Suprapubic skin (tissue), 4 donors: Measurements from ENCODE around the gene TIMM13. TPM values are rescaled to one million over a fixed set of nuclear protein-coding genes. Genes with fewer than 3 reads are reported as not detected.
"Not testable (repeated sequence)": the region's sequence is repeated elsewhere in the genome, so short reads cannot be mapped to it uniquely, and the experiment has no call there.

Experiments used
- DNase-seq, 2 donors: peaks; one replicate each; pipeline ENCODE4 v3.0.0-alpha.2; 2019; ENCODE audit warnings: low spot score in 2 of 2
- H3K27ac ChIP-seq: fragments of 200-600 bp; sonication (generic); one replicate; pipeline ENCODE4 v1.5.1; 2019
- H3K27me3 ChIP-seq: fragments of 200-600 bp; sonication (generic); one replicate; pipeline ENCODE4 v1.5.1; 2019
- H3K36me3 ChIP-seq: fragments of 200-600 bp; sonication (generic); one replicate; pipeline ENCODE4 v1.5.1; 2019
- H3K4me1 ChIP-seq: fragments of 200-600 bp; sonication (generic); one replicate; pipeline ENCODE4 v1.5.1; 2019
- H3K4me3 ChIP-seq: fragments of 200-600 bp; sonication (generic); one replicate; pipeline ENCODE4 v1.5.1; 2019; ENCODE audit warnings: mild to moderate bottlenecking
- H3K9me3 ChIP-seq: fragments of 200-600 bp; sonication (generic); one replicate; pipeline ENCODE4 v1.5.1; 2019
- CTCF ChIP-seq, 2 donors: fragments of 200-600 bp in 1 of 2; fragments of 450-650 bp in 1 of 2; sonication (generic) in 1 of 2; IDR thresholded peaks; one replicate each; pipeline ENCODE4 v1.5.1; 2016 to 2019; ENCODE audit warnings: antibody characterized with exemption in 2 of 2, mild to moderate bottlenecking in 1 of 2, moderate library complexity in 1 of 2
- EP300 ChIP-seq: sonication (generic); formaldehyde crosslinking; IDR thresholded peaks from one replicate; pipeline ENCODE4 v1.6.1; 2017; ENCODE audit warnings: antibody characterized with exemption
- POLR2A ChIP-seq, 2 donors: fragments of 450-650 bp; IDR thresholded peaks; one replicate each; pipeline ENCODE4 v1.6.1; 2017; ENCODE audit warnings: antibody characterized with exemption in 2 of 2, mild to moderate bottlenecking in 2 of 2, moderate library complexity in 2 of 2
- POLR2AphosphoS5 ChIP-seq, 3 donors: sonication (generic); formaldehyde crosslinking; IDR thresholded peaks; one replicate each; pipeline ENCODE4 v1.6.1; 2017; ENCODE audit warnings: antibody characterized with exemption in 3 of 3
- WGBS: methylation state at CpG from one replicate; pipeline ENCODE4 v1.1.5; 2018; 5-methylcytosine and 5-hydroxymethylcytosine counted together
- total RNA-seq, 4 donors: library from RNA; depleted of rRNA; stranded (reverse); fragments of >200 nt; gene quantifications; one replicate each; pipeline ENCODE4 v1.1.0, GENCODE V29; 2016

The TIMM13 gene
- total RNA-seq, 4 donors from 2014 or later: 22.1 to 48.6 (median 46.6) TPM

- no peaks in the 10 kb centered on the region for H3K9me3 ChIP-seq
- no peaks in the 10 kb centered on the region for H3K27me3 ChIP-seq
- H3K4me1 ChIP-seq: peaks cover 19% of the 10 kb centered on the region
- DNase-seq: peak; percentile 89 to 90
- H3K4me3 ChIP-seq: peak overlapping the region; percentile 56
- TF ChIP-seq POLR2AphosphoS5 (IDR thresholded peaks at IDR 0.05) (peak in 1 of 3 donors; percentile 25), EP300 (no peak)
- WGBS: 9% methylated on average over 46 of the region's 46 CpGs
- H3K27ac ChIP-seq: no peak overlapping the region
- no peaks in the 10 kb centered on the region for H3K36me3 ChIP-seq
Observed at GRCh38 chr19:2462635-2463421, 35.4 kb upstream of the TIMM13 start.

- H3K9me3 ChIP-seq: no peaks in the 10 kb centered on the region
- H3K27me3 ChIP-seq: no peaks in the 10 kb centered on the region
- no peak overlapping the region for H3K27ac ChIP-seq
- H3K36me3 ChIP-seq: no peaks in the 10 kb centered on the region
- peak overlapping the region; percentile 56 for H3K4me3 ChIP-seq
- WGBS: 6% methylated on average over 45 of the region's 62 CpGs
- no peak for TF ChIP-seq POLR2AphosphoS5 (IDR thresholded peaks at IDR 0.05)
- no peak for TF ChIP-seq EP300
- no peak for TF ChIP-seq POLR2A (IDR thresholded peaks at IDR 0.05)
- no peak for TF ChIP-seq CTCF (IDR thresholded peaks at IDR 0.05)
- peaks cover 21% of the 10 kb centered on the region for H3K4me1 ChIP-seq
- no peak for DNase-seq
Observed at GRCh38 chr19:2461751-2462634, 34.6 kb upstream of the TIMM13 start.

GRCh38 chr19:2460245-2460644 is 32.9 kb upstream of the TIMM13 start:
- Histone ChIP-seq H3K27ac (no peak overlapping the region), H3K9me3 (no peaks in the 10 kb centered on the region), H3K27me3 (no peaks in the 10 kb centered on the region), H3K36me3 (no peaks in the 10 kb centered on the region), H3K4me1 (peaks cover 31% of the 10 kb centered on the region), H3K4me3 (no peak overlapping the region)
- 91% methylated on average over 1 of the region's 1 CpG for WGBS
- no peak for DNase-seq
- no peak for TF ChIP-seq POLR2A (IDR thresholded peaks at IDR 0.05)
- no peak for TF ChIP-seq POLR2AphosphoS5 (IDR thresholded peaks at IDR 0.05)
- no peak for TF ChIP-seq CTCF (IDR thresholded peaks at IDR 0.05)
- no peak for TF ChIP-seq EP300

GRCh38 chr19:2458776-2459175 is 31.4 kb upstream of the TIMM13 start:
- H3K27ac ChIP-seq, H3K36me3 ChIP-seq, H3K4me3 ChIP-seq, H3K27me3 ChIP-seq, H3K9me3 ChIP-seq, DNase-seq: not testable (repeated sequence)
- peaks cover 32% of the 10 kb centered on the region for H3K4me1 ChIP-seq
- WGBS: 73% methylated on average over 10 of the region's 10 CpGs

- no peak overlapping the region for H3K27ac ChIP-seq
- peaks cover 32% of the 10 kb centered on the region for H3K4me1 ChIP-seq
- no peaks in the 10 kb centered on the region for H3K36me3 ChIP-seq
- no peaks in the 10 kb centered on the region for H3K27me3 ChIP-seq
- DNase-seq: no peak
- no peak for TF ChIP-seq POLR2AphosphoS5 (IDR thresholded peaks at IDR 0.05)
- TF ChIP-seq EP300: no peak
- no peak for TF ChIP-seq CTCF (IDR thresholded peaks at IDR 0.05)
- TF ChIP-seq POLR2A (IDR thresholded peaks at IDR 0.05): no peak
- 88% methylated on average over 5 of the region's 5 CpGs for WGBS
- H3K4me3 ChIP-seq: no peak overlapping the region
- H3K9me3 ChIP-seq: no peaks in the 10 kb centered on the region
Observed at GRCh38 chr19:2458054-2458453, 30.7 kb upstream of the TIMM13 start.
